GM12878 (cell line): ENCODE results near the gene REST. TPM values are rescaled to one million over a fixed set of nuclear protein-coding genes. Genes with fewer than 3 reads are reported as not detected.

ENCODE experiments used
- BRCA1 ChIP-seq: IDR thresholded peaks from 2 replicates; pipeline ENCODE4 v1.6.1; 2011; ENCODE audit warnings: low read depth, low read length, improper control_type of control experiment
- CEBPB ChIP-seq, 2 experiments: fragments of 150-350 bp in 1 of 2; IDR thresholded peaks; 2 replicates each; pipeline ENCODE4 v1.6.1; 2012 to 2014; ENCODE audit warnings: low read depth in 2 of 2, low read length in 2 of 2, borderline replicate concordance in 1 of 2, inconsistent platforms in 1 of 2
- CREM ChIP-seq: IDR thresholded peaks from 2 replicates; pipeline ENCODE4 v1.6.1; 2014; ENCODE audit warnings: antibody characterized with exemption, low read depth
- GABPA ChIP-seq: IDR thresholded peaks from 2 replicates; pipeline ENCODE4 v1.6.1; 2014; ENCODE audit warnings: antibody characterized with exemption, low read depth, mild to moderate bottlenecking, inconsistent platforms
- HDAC6 ChIP-seq: fragments of 200-600 bp; sonication (generic); IDR thresholded peaks from one replicate; pipeline ENCODE4 v1.8.0; 2017; ENCODE audit warnings: antibody characterized with exemption; ENCODE audit not compliant: unreplicated experiment
- JUND ChIP-seq: IDR thresholded peaks from 2 replicates; pipeline ENCODE4 v1.6.1; 2012; ENCODE audit warnings: low read depth, mild to moderate bottlenecking, low read length, improper control_type of control experiment, moderate library complexity
- KAT2A ChIP-seq: conservative IDR thresholded peaks from 2 replicates; pipeline ENCODE4 v1.6.1; 2011; ENCODE audit warnings: low read depth, low read length; ENCODE audit not compliant: control insufficient read depth
- LARP7 ChIP-seq: fragments of 450-650 bp; IDR thresholded peaks from 2 replicates; pipeline ENCODE4 v1.6.1; 2017; ENCODE audit warnings: mild to moderate bottlenecking
- MTA3 ChIP-seq: IDR thresholded peaks from 2 replicates; pipeline ENCODE4 v1.6.1; 2012; ENCODE audit warnings: low read length, inconsistent platforms, borderline replicate concordance
- MYC ChIP-seq: IDR thresholded peaks from 2 replicates; pipeline ENCODE4 v1.6.1; 2011; ENCODE audit warnings: mild to moderate bottlenecking, low read length, moderate library complexity, inconsistent platforms; ENCODE audit not compliant: insufficient read depth, insufficient replicate concordance, insufficient read length, severe bottlenecking
- POLR2AphosphoS5 ChIP-seq: IDR thresholded peaks from 2 replicates; pipeline ENCODE4 v1.6.1; 2011; ENCODE audit warnings: mild to moderate bottlenecking, low read length, inconsistent platforms
- RB1 ChIP-seq: fragments of 450-650 bp; formaldehyde crosslinking; IDR thresholded peaks from 2 replicates; pipeline ENCODE4 v1.6.1; 2017; ENCODE audit warnings: mild to moderate bottlenecking, borderline replicate concordance
- RBBP5 ChIP-seq: fragments of 200-600 bp; sonication (generic); conservative IDR thresholded peaks from 2 replicates; pipeline ENCODE4 v1.6.1; 2016
- RELA ChIP-seq: fragments of 450-650 bp; IDR thresholded peaks from 2 replicates; pipeline ENCODE4 v1.8.0; 2014; ENCODE audit warnings: borderline replicate concordance; ENCODE audit not compliant: partially characterized antibody
- SREBF1 ChIP-seq: IDR thresholded peaks from 2 replicates; pipeline ENCODE4 v1.6.1; 2012; ENCODE audit warnings: mild to moderate bottlenecking, low read length
- SRF ChIP-seq, 2 experiments: IDR thresholded peaks; 2 replicates each; pipeline ENCODE4 v1.6.1; 2011; ENCODE audit warnings: low read depth in 2 of 2, low read length in 2 of 2, mild to moderate bottlenecking in 1 of 2, moderate library complexity in 1 of 2
- ZNF24 ChIP-seq: fragments of 450-650 bp; IDR thresholded peaks from 2 replicates; pipeline ENCODE4 v1.6.1; 2017; ENCODE audit warnings: antibody characterized with exemption, mild to moderate bottlenecking
- ZNF622 ChIP-seq: fragments of 450-650 bp; IDR thresholded peaks from 2 replicates; pipeline ENCODE4 v1.6.1; 2017; ENCODE audit warnings: mild to moderate bottlenecking, inconsistent platforms
- ZZZ3 ChIP-seq: IDR thresholded peaks from 2 replicates; pipeline ENCODE4 v1.6.1; 2011; ENCODE audit warnings: low read depth; ENCODE audit not compliant: control insufficient read depth, insufficient read length
- polyA plus RNA-seq, 11 experiments: library from polyadenylated mRNA; depleted of rRNA in 4 of 11; unstranded in 6 of 11; stranded (reverse) in 5 of 11; fragments of >200 nt; fragmentation: Nextera tagmentation in 4 of 11; fragmentation: Illumina TruSeq in 1 of 11; extraction: Ambion mirVana in 4 of 11; extraction: Trizol in 1 of 11; gene quantifications; 1 replicate in 1 of 11; 2 replicates in 10 of 11; pipeline versions ENCODE4 v1.2.1 to v1.2.3, GENCODE V29; 2011 to 2016; ENCODE audit warnings: inconsistent platforms in 2 of 11, missing spikeins in 2 of 11, low read depth in 1 of 11
- total RNA-seq, 4 experiments: library from RNA; depleted of rRNA in 3 of 4; stranded (reverse); fragments of >200 nt in 3 of 4; fragmentation: Illumina TruSeq in 1 of 4; extraction: Trizol in 1 of 4; gene quantifications; 2 replicates each; pipeline versions ENCODE4 v1.2.1 to v1.2.3, GENCODE V29; 2013 to 2021
- TF ChIP-seq, protein P1 (sequence below): IDR thresholded peaks from 2 replicates; pipeline ENCODE4 v1.6.1; 2011; ENCODE audit warnings: low read depth, mild to moderate bottlenecking, low read length, moderate library complexity, borderline replicate concordance; ENCODE audit errors: extremely low read depth
- TF ChIP-seq, protein P2 (sequence below): fragments of 450-650 bp; IDR thresholded peaks from 2 replicates; pipeline ENCODE4 v1.6.1; 2016; ENCODE audit warnings: mild to moderate bottlenecking, moderate library complexity, borderline replicate concordance
- TF ChIP-seq, protein P3 (sequence below): fragments of 450-650 bp; IDR thresholded peaks from 2 replicates; pipeline ENCODE4 v1.6.1; 2017; ENCODE audit warnings: mild to moderate bottlenecking
- TF ChIP-seq, protein P4 (sequence below): IDR thresholded peaks from 2 replicates; pipeline ENCODE4 v1.6.1; 2012; ENCODE audit warnings: low read length, inconsistent platforms

REST gene
- total and polyA plus RNA-seq, 10 of the 15 experiments (the other 5 are each of a cell fraction or from before 2014, with no cell fraction given): 3.7 to 36.3 (median 20.4) TPM

DNA sequence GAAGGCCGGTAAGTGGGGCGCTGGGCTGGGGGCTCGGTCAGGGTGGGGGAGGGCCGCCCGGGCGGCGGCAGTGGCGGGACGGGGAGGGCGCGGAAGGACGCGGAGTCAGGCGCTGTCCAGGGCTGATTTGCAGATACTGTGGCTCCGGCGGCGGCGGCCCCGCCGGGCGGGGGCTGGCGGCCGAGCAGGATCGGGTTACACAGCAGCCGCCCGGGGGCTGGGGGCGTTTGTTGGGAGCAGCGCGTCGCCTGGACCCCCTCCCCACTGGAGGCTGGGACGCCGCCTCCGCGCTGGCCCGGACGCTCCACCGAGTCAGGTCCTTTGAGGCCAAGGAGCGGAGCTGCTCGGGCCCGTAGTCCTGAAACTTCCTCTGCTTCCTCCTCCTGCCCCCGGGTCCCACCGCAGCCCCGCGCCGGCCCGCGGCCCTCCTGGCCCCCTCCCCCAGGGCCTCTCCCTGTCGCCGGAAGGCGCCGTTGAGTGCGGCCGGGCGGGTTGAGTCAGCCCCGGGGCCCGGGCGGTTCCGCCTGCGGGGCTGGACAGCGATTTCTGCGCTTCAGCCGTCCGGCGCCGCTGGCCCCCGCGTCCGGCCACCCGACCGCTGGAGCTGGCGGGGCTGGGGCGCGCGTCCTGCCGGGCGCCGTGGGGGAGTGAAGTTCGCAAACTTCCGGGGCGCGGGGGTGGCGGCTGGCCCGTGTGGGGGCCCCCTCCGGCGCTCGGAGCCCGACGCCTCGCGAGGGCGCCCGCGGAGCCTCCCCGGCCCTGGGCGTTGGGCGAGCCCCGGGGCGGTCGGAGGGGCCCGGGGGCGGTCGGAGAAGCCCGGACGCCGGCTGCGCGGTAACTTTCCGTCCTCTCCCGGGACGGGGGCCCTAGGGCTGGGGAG, 746 bp downstream of the REST start (continued):
- TF ChIP-seq, protein P1, sequence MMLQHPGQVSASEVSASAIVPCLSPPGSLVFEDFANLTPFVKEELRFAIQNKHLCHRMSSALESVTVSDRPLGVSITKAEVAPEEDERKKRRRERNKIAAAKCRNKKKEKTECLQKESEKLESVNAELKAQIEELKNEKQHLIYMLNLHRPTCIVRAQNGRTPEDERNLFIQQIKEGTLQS: no peak
- TF ChIP-seq RELA: no peak
- peak; percentile 56; the same call in 1 of the 2 replicates for TF ChIP-seq GABPA
- no peak for TF ChIP-seq MTA3
- TF ChIP-seq, protein P2, sequence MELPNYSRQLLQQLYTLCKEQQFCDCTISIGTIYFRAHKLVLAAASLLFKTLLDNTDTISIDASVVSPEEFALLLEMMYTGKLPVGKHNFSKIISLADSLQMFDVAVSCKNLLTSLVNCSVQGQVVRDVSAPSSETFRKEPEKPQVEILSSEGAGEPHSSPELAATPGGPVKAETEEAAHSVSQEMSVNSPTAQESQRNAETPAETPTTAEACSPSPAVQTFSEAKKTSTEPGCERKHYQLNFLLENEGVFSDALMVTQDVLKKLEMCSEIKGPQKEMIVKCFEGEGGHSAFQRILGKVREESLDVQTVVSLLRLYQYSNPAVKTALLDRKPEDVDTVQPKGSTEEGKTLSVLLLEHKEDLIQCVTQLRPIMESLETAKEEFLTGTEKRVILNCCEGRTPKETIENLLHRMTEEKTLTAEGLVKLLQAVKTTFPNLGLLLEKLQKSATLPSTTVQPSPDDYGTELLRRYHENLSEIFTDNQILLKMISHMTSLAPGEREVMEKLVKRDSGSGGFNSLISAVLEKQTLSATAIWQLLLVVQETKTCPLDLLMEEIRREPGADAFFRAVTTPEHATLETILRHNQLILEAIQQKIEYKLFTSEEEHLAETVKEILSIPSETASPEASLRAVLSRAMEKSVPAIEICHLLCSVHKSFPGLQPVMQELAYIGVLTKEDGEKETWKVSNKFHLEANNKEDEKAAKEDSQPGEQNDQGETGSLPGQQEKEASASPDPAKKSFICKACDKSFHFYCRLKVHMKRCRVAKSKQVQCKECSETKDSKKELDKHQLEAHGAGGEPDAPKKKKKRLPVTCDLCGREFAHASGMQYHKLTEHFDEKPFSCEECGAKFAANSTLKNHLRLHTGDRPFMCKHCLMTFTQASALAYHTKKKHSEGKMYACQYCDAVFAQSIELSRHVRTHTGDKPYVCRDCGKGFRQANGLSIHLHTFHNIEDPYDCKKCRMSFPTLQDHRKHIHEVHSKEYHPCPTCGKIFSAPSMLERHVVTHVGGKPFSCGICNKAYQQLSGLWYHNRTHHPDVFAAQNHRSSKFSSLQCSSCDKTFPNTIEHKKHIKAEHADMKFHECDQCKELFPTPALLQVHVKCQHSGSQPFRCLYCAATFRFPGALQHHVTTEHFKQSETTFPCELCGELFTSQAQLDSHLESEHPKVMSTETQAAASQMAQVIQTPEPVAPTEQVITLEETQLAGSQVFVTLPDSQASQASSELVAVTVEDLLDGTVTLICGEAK: no peak
- TF ChIP-seq, protein P3, sequence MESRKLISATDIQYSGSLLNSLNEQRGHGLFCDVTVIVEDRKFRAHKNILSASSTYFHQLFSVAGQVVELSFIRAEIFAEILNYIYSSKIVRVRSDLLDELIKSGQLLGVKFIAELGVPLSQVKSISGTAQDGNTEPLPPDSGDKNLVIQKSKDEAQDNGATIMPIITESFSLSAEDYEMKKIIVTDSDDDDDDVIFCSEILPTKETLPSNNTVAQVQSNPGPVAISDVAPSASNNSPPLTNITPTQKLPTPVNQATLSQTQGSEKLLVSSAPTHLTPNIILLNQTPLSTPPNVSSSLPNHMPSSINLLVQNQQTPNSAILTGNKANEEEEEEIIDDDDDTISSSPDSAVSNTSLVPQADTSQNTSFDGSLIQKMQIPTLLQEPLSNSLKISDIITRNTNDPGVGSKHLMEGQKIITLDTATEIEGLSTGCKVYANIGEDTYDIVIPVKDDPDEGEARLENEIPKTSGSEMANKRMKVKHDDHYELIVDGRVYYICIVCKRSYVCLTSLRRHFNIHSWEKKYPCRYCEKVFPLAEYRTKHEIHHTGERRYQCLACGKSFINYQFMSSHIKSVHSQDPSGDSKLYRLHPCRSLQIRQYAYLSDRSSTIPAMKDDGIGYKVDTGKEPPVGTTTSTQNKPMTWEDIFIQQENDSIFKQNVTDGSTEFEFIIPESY: no peak
- peak; percentile 18; the same call in 1 of the 2 replicates for TF ChIP-seq RB1
- TF ChIP-seq ZNF622: no peak
- TF ChIP-seq ZNF24: 0 out of 2 replicates have a peak, but pooled peaks have one; percentile 53
- TF ChIP-seq ZZZ3: no peak
- TF ChIP-seq LARP7: peak; percentile 94
- peak; percentile 33; the same call in 1 of the 2 replicates for TF ChIP-seq POLR2AphosphoS5
- no peak; the same call in 1 of the 2 replicates for TF ChIP-seq RBBP5
- TF ChIP-seq BRCA1: no peak
- TF ChIP-seq, protein P4, sequence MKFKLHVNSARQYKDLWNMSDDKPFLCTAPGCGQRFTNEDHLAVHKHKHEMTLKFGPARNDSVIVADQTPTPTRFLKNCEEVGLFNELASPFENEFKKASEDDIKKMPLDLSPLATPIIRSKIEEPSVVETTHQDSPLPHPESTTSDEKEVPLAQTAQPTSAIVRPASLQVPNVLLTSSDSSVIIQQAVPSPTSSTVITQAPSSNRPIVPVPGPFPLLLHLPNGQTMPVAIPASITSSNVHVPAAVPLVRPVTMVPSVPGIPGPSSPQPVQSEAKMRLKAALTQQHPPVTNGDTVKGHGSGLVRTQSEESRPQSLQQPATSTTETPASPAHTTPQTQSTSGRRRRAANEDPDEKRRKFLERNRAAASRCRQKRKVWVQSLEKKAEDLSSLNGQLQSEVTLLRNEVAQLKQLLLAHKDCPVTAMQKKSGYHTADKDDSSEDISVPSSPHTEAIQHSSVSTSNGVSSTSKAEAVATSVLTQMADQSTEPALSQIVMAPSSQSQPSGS: no peak
- no peak for TF ChIP-seq SREBF1
- no peak for TF ChIP-seq HDAC6
- TF ChIP-seq MYC: no peak
- TF ChIP-seq SRF (IDR thresholded peaks at IDR 0.05; ENCODE audit: low read depth in 2 of 2, low read length in 2 of 2): 0 out of 4 replicates have a peak, but pooled peaks of 1 of the 2 experiments have one; percentile 12
- TF ChIP-seq JUND: no peak
- TF ChIP-seq CEBPB (IDR thresholded peaks at IDR 0.05; ENCODE audit: borderline replicate concordance in 1 of 2, low read depth in 2 of 2, low read length in 2 of 2): no peak
- no peak for TF ChIP-seq CREM
- TF ChIP-seq KAT2A: no peak
